HEK293 (cell line): Measurements from ENCODE around the gene DGKB.

Experiments
- CTCF ChIA-PET: fragments of 350-600 bp; formaldehyde crosslinking; extraction: SDS; loops from one replicate; lab custom pipeline; 2021; ENCODE audit warnings: antibody characterized with exemption; lab: Yijun Ruan, JAX
- POLR2A ChIA-PET: fragments of 300-600 bp; formaldehyde crosslinking; extraction: SDS; loops from one replicate; lab custom pipeline; 2020; ENCODE audit warnings: antibody characterized with exemption, inconsistent platforms; lab: Yijun Ruan, JAX
- H3K27ac ChIP-seq: fragments of 200-500 bp; sonication (Bioruptor generic); 2 replicates; pipeline ENCODE4 v1.5.1; 2014; ENCODE audit warnings: low read depth, low read length, control low read depth, inconsistent platforms; ENCODE audit errors: extremely low read depth
- H3K36me3 ChIP-seq, 2 experiments: fragments of 200-500 bp in 1 of 2; sonication (Bioruptor generic) in 1 of 2; 1 replicate in 1 of 2; 2 replicates in 1 of 2; pipeline ENCODE4 v1.5.1; 2014 to 2017; ENCODE audit warnings: inconsistent platforms in 2 of 2, low read length in 2 of 2; ENCODE audit not compliant: control insufficient read depth in 2 of 2, insufficient read depth in 1 of 2
- H3K4me1 ChIP-seq: fragments of 200-500 bp; sonication (Bioruptor generic); 2 replicates; pipeline ENCODE4 v1.5.1; 2014; ENCODE audit warnings: mild to moderate bottlenecking, low read length, inconsistent platforms; ENCODE audit not compliant: control insufficient read depth, insufficient read depth
- H3K4me3 ChIP-seq: 2 replicates; pipeline ENCODE4 v1.5.1; 2011; ENCODE audit warnings: low read depth, mild to moderate bottlenecking, control low read depth, low read length, moderate library complexity
- H3K9me3 ChIP-seq: fragments of 200-500 bp; sonication (Bioruptor generic); 2 replicates; pipeline ENCODE4 v1.5.1; 2014; ENCODE audit warnings: low read depth, low read length, inconsistent platforms; ENCODE audit not compliant: control insufficient read depth, insufficient read depth
- ATF2 ChIP-seq: fragments of 450-650 bp; formaldehyde crosslinking; IDR thresholded peaks from 2 replicates; pipeline ENCODE4 v1.5.1; 2016; ENCODE audit warnings: missing biosample characterization, missing genetic modification characterization, low read depth
- BCL6B ChIP-seq: fragments of 450-650 bp; formaldehyde crosslinking; IDR thresholded peaks from 2 replicates; pipeline ENCODE4 v1.5.1; 2017; ENCODE audit warnings: missing biosample characterization, missing genetic modification characterization
- CTCF ChIP-seq: fragments of 450-650 bp; formaldehyde crosslinking; IDR thresholded peaks from 2 replicates; pipeline ENCODE4 v1.5.1; 2016; ENCODE audit warnings: missing biosample characterization, missing genetic modification characterization
- GLIS1 ChIP-seq: fragments of 450-650 bp; formaldehyde crosslinking; IDR thresholded peaks from 2 replicates; pipeline ENCODE4 v1.5.1; 2016; ENCODE audit warnings: missing biosample characterization, missing genetic modification characterization
- PRDM1 ChIP-seq: fragments of 450-650 bp; formaldehyde crosslinking; IDR thresholded peaks from 2 replicates; pipeline ENCODE4; 2016; ENCODE audit warnings: missing biosample characterization, missing genetic modification characterization
- PRDM4 ChIP-seq: fragments of 450-650 bp; formaldehyde crosslinking; IDR thresholded peaks from 2 replicates; pipeline ENCODE4 v1.5.1; 2017; ENCODE audit warnings: missing biosample characterization, missing genetic modification characterization
- RBAK ChIP-seq: fragments of 450-650 bp; formaldehyde crosslinking; IDR thresholded peaks from 2 replicates; pipeline ENCODE4 v1.5.1; 2016; ENCODE audit warnings: missing biosample characterization, missing genetic modification characterization
- SCRT2 ChIP-seq: fragments of 450-650 bp; formaldehyde crosslinking; IDR thresholded peaks from 2 replicates; pipeline ENCODE4 v1.5.1; 2016; ENCODE audit warnings: missing biosample characterization, missing genetic modification characterization
- SP2 ChIP-seq: fragments of 450-650 bp; formaldehyde crosslinking; IDR thresholded peaks from 2 replicates; pipeline ENCODE4 v1.5.1; 2016; ENCODE audit warnings: missing biosample characterization, missing genetic modification characterization
- ZBTB17 ChIP-seq: fragments of 450-650 bp; formaldehyde crosslinking; IDR thresholded peaks from 2 replicates; pipeline ENCODE4 v1.5.1; 2016; ENCODE audit warnings: missing biosample characterization, missing genetic modification characterization
- ZBTB21 ChIP-seq: fragments of 450-650 bp; formaldehyde crosslinking; IDR thresholded peaks from 2 replicates; pipeline ENCODE4 v1.5.1; 2017; ENCODE audit warnings: missing biosample characterization, missing genetic modification characterization
- ZBTB7A ChIP-seq: fragments of 450-650 bp; formaldehyde crosslinking; IDR thresholded peaks from 2 replicates; pipeline ENCODE4 v1.5.1; 2016; ENCODE audit warnings: low read depth, missing biosample characterization, missing genetic modification characterization
- ZNF211 ChIP-seq: fragments of 450-650 bp; formaldehyde crosslinking; IDR thresholded peaks from 2 replicates; pipeline ENCODE4 v1.5.1; 2016; ENCODE audit warnings: low read depth, missing biosample characterization, missing genetic modification characterization
- ZNF214 ChIP-seq: fragments of 450-650 bp; formaldehyde crosslinking; IDR thresholded peaks from 2 replicates; pipeline ENCODE4 v1.5.1; 2017; ENCODE audit warnings: missing biosample characterization, mild to moderate bottlenecking, missing genetic modification characterization, borderline replicate concordance
- ZNF530 ChIP-seq: fragments of 450-650 bp; formaldehyde crosslinking; IDR thresholded peaks from 2 replicates; pipeline ENCODE4 v1.5.1; 2016; ENCODE audit warnings: low read depth, missing biosample characterization, missing genetic modification characterization
- ZNF561 ChIP-seq: fragments of 450-650 bp; IDR thresholded peaks from 2 replicates; pipeline ENCODE4 v1.5.1; 2018; ENCODE audit warnings: missing biosample characterization, missing genetic modification characterization, borderline replicate concordance
- ZNF626 ChIP-seq: fragments of 450-650 bp; sonication (Bioruptor Pico); formaldehyde crosslinking; IDR thresholded peaks from 2 replicates; pipeline ENCODE4 v1.5.1; 2018; ENCODE audit warnings: missing biosample characterization, missing genetic modification characterization, inconsistent platforms
- ZNF677 ChIP-seq: fragments of 450-650 bp; IDR thresholded peaks from 2 replicates; pipeline ENCODE4 v1.5.0; 2018; ENCODE audit warnings: missing biosample characterization, mild to moderate bottlenecking, missing genetic modification characterization, moderate library complexity
- ZNF785 ChIP-seq: fragments of 450-650 bp; formaldehyde crosslinking; IDR thresholded peaks from 2 replicates; pipeline ENCODE4 v1.5.1; 2016; ENCODE audit warnings: missing biosample characterization, missing genetic modification characterization
- ZSCAN16 ChIP-seq: fragments of 450-650 bp; formaldehyde crosslinking; IDR thresholded peaks from 2 replicates; pipeline ENCODE4 v1.5.1; 2016; ENCODE audit warnings: missing biosample characterization, missing genetic modification characterization
- ZSCAN18 ChIP-seq: fragments of 450-650 bp; formaldehyde crosslinking; IDR thresholded peaks from 2 replicates; pipeline ENCODE4 v1.5.1; 2016; ENCODE audit warnings: missing biosample characterization, missing genetic modification characterization
- ZSCAN4 ChIP-seq: fragments of 450-650 bp; formaldehyde crosslinking; IDR thresholded peaks from 2 replicates; pipeline ENCODE4 v1.5.1; 2017; ENCODE audit warnings: missing biosample characterization, missing genetic modification characterization

Gene DGKB

GRCh38 chr7:14424675-14425074, 477.9 kb downstream of the DGKB start:
- H3K9me3 ChIP-seq = no peaks in the 10 kb centered on the region

GRCh38 chr7:14420768-14421167, 481.8 kb downstream of the DGKB start:
- Histone ChIP-seq H3K4me3 (no peak overlapping the region), H3K27ac (no peak overlapping the region), H3K4me1 (no peaks in the 10 kb centered on the region), H3K36me3 (no peaks in the 10 kb centered on the region), H3K9me3 (no peaks in the 10 kb centered on the region)
- CTCF ChIA-PET = no interaction called here
- POLR2A ChIA-PET = no interaction called here
- no peak for TF ChIP-seq ZSCAN18 (tag by site-specific recombination)
- no peak for TF ChIP-seq ZNF214 (tag by site-specific recombination)
- no peak for TF ChIP-seq ZNF785 (tag by site-specific recombination)
- no peak for TF ChIP-seq CTCF (tag by site-specific recombination)
- no peak for TF ChIP-seq SP2 (tag by site-specific recombination)

More at GRCh38 chr7:14424675-14425074, 477.9 kb downstream of the DGKB start:
- ChIA-PET CTCF (no interaction called here), POLR2A (no interaction called here)
- Histone ChIP-seq H3K4me3 (no peak overlapping the region), H3K4me1 (no peaks in the 10 kb centered on the region), H3K36me3 (no peaks in the 10 kb centered on the region), H3K27ac (no peak overlapping the region)
- no peak for TF ChIP-seq ZNF626 (tag by site-specific recombination)
- TF ChIP-seq ZSCAN4 (tag by site-specific recombination) = no peak
- TF ChIP-seq GLIS1 (tag by site-specific recombination) = no peak
- TF ChIP-seq PRDM4 (tag by site-specific recombination) = no peak
- no peak for TF ChIP-seq ZBTB17
- no peak for TF ChIP-seq ZNF211 (tag by site-specific recombination)
- TF ChIP-seq ZBTB21 (tag by site-specific recombination) = no peak
- TF ChIP-seq ZBTB7A = no peak
- no peak for TF ChIP-seq ZSCAN16
- TF ChIP-seq ZNF561 (tag by site-specific recombination) = no peak
- no peak for TF ChIP-seq SCRT2 (tag by site-specific recombination)
- TF ChIP-seq RBAK (tag by site-specific recombination) = no peak
- TF ChIP-seq PRDM1 (tag by site-specific recombination) = no peak
- TF ChIP-seq ZNF677 (tag by site-specific recombination) = no peak
- no peak for TF ChIP-seq ATF2 (tag by site-specific recombination)
- no peak for TF ChIP-seq ZNF530 (tag by site-specific recombination)
- TF ChIP-seq BCL6B (tag by site-specific recombination) = no peak
